ENCODE measurements around the gene STPG3. TPM values are rescaled to one million over a fixed set of nuclear protein-coding genes. Genes with fewer than 3 reads are reported as not detected.

STPG3 gene
- total and polyA plus RNA-seq, 9 of the 15 experiments (the other 6 are each of a cell fraction or from before 2014, with no cell fraction given) = not detected

DNA sequence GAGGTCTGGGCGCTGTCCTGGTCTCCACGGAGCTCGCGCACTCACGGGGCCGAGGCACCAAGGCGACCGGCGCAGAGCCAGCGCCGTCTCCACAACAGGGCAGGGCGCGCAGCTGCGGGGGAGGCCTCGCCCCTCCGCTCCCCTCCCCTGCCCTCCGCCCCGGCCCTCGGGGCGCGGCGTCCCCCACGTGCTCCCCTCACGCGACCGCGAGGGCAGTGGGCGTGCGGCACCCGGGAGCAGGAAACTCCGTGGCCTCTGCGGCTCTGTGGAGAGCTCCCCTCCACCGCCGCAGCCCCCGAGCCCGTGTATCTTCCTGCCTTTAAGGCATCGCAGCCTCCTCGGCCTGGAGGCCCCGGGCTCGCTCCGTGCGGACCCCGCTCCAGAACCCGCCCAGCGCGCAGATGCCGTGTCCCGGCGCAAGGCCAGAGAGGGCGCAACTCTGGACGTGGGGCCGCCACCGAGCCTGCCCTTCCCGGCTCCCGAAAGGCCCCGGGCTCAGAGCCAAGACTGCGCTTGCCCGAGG is 10.7 kb upstream of the STPG3 start (continued):
- TF ChIP-seq FUS (optimal IDR thresholded peaks at IDR 0.05; ENCODE audit: low read depth, low read length) (peak; percentile 95), TCF7L2 (IDR thresholded peaks at IDR 0.05; ENCODE audit: low read depth, low read length) (no peak), CHD4 (IDR thresholded peaks at IDR 0.05; ENCODE audit: insufficient read depth, insufficient replicate concordance, low read depth, low read length, poor library complexity, severe bottlenecking) (no peak), NFE2L1 (tag; IDR thresholded peaks at IDR 0.05; ENCODE audit: borderline replicate concordance, low read depth) (no peak), MAFG (tag; conservative IDR thresholded peaks at IDR 0.05) (no peak), NCOA2 (IDR thresholded peaks at IDR 0.05; ENCODE audit: partially characterized antibody in 2 of 2) (no peak), CCAR2 (IDR thresholded peaks at IDR 0.05; ENCODE audit: low read depth, low read length) (no peak), GABPB2 (CRISPR knock-in tag; conservative IDR thresholded peaks at IDR 0.05) (no peak), PTBP1 (IDR thresholded peaks at IDR 0.05; ENCODE audit: low read depth, low read length) (no peak), BCL6 (CRISPR knock-in tag; IDR thresholded peaks at IDR 0.05) (no peak), KDM5B (IDR thresholded peaks at IDR 0.05; ENCODE audit: insufficient replicate concordance, low read depth, low read length) (peak; percentile 82)
- TF ChIP-seq, protein P1, sequence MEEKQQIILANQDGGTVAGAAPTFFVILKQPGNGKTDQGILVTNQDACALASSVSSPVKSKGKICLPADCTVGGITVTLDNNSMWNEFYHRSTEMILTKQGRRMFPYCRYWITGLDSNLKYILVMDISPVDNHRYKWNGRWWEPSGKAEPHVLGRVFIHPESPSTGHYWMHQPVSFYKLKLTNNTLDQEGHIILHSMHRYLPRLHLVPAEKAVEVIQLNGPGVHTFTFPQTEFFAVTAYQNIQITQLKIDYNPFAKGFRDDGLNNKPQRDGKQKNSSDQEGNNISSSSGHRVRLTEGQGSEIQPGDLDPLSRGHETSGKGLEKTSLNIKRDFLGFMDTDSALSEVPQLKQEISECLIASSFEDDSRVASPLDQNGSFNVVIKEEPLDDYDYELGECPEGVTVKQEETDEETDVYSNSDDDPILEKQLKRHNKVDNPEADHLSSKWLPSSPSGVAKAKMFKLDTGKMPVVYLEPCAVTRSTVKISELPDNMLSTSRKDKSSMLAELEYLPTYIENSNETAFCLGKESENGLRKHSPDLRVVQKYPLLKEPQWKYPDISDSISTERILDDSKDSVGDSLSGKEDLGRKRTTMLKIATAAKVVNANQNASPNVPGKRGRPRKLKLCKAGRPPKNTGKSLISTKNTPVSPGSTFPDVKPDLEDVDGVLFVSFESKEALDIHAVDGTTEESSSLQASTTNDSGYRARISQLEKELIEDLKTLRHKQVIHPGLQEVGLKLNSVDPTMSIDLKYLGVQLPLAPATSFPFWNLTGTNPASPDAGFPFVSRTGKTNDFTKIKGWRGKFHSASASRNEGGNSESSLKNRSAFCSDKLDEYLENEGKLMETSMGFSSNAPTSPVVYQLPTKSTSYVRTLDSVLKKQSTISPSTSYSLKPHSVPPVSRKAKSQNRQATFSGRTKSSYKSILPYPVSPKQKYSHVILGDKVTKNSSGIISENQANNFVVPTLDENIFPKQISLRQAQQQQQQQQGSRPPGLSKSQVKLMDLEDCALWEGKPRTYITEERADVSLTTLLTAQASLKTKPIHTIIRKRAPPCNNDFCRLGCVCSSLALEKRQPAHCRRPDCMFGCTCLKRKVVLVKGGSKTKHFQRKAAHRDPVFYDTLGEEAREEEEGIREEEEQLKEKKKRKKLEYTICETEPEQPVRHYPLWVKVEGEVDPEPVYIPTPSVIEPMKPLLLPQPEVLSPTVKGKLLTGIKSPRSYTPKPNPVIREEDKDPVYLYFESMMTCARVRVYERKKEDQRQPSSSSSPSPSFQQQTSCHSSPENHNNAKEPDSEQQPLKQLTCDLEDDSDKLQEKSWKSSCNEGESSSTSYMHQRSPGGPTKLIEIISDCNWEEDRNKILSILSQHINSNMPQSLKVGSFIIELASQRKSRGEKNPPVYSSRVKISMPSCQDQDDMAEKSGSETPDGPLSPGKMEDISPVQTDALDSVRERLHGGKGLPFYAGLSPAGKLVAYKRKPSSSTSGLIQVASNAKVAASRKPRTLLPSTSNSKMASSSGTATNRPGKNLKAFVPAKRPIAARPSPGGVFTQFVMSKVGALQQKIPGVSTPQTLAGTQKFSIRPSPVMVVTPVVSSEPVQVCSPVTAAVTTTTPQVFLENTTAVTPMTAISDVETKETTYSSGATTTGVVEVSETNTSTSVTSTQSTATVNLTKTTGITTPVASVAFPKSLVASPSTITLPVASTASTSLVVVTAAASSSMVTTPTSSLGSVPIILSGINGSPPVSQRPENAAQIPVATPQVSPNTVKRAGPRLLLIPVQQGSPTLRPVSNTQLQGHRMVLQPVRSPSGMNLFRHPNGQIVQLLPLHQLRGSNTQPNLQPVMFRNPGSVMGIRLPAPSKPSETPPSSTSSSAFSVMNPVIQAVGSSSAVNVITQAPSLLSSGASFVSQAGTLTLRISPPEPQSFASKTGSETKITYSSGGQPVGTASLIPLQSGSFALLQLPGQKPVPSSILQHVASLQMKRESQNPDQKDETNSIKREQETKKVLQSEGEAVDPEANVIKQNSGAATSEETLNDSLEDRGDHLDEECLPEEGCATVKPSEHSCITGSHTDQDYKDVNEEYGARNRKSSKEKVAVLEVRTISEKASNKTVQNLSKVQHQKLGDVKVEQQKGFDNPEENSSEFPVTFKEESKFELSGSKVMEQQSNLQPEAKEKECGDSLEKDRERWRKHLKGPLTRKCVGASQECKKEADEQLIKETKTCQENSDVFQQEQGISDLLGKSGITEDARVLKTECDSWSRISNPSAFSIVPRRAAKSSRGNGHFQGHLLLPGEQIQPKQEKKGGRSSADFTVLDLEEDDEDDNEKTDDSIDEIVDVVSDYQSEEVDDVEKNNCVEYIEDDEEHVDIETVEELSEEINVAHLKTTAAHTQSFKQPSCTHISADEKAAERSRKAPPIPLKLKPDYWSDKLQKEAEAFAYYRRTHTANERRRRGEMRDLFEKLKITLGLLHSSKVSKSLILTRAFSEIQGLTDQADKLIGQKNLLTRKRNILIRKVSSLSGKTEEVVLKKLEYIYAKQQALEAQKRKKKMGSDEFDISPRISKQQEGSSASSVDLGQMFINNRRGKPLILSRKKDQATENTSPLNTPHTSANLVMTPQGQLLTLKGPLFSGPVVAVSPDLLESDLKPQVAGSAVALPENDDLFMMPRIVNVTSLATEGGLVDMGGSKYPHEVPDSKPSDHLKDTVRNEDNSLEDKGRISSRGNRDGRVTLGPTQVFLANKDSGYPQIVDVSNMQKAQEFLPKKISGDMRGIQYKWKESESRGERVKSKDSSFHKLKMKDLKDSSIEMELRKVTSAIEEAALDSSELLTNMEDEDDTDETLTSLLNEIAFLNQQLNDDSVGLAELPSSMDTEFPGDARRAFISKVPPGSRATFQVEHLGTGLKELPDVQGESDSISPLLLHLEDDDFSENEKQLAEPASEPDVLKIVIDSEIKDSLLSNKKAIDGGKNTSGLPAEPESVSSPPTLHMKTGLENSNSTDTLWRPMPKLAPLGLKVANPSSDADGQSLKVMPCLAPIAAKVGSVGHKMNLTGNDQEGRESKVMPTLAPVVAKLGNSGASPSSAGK (IDR thresholded peaks at IDR 0.05) = no peak
- TF ChIP-seq, protein P2, sequence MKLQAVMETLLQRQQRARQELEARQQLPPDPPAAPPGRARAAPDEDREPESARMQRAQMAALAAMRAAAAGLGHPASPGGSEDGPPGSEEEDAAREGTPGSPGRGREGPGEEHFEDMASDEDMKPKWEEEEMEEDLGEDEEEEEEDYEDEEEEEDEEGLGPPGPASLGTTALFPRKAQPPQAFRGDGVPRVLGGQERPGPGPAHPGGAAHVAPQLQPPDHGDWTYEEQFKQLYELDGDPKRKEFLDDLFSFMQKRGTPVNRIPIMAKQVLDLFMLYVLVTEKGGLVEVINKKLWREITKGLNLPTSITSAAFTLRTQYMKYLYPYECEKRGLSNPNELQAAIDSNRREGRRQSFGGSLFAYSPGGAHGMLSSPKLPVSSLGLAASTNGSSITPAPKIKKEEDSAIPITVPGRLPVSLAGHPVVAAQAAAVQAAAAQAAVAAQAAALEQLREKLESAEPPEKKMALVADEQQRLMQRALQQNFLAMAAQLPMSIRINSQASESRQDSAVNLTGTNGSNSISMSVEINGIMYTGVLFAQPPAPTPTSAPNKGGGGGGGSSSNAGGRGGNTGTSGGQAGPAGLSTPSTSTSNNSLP (IDR thresholded peaks at IDR 0.05; ENCODE audit: borderline replicate concordance, low read depth, low read length) = no peak
- TF ChIP-seq, protein P3, sequence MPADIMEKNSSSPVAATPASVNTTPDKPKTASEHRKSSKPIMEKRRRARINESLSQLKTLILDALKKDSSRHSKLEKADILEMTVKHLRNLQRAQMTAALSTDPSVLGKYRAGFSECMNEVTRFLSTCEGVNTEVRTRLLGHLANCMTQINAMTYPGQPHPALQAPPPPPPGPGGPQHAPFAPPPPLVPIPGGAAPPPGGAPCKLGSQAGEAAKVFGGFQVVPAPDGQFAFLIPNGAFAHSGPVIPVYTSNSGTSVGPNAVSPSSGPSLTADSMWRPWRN (IDR thresholded peaks at IDR 0.05; ENCODE audit: low read depth) = peak; percentile 51; the same call in 1 of the 2 replicates
